Esophagus muscularis mucosa (tissue), 3 donors: Measurements from ENCODE around the gene RNF11.

Experiments
- EP300 ChIP-seq: sonication (generic); formaldehyde crosslinking; IDR thresholded peaks from one replicate; pipeline ENCODE4 v1.6.1; 2017; ENCODE audit warnings: antibody characterized with exemption
- TF ChIP-seq, protein P1 (sequence below), 3 experiments: fragments of 200-600 bp in 2 of 3; fragments of 450-650 bp in 1 of 3; sonication (generic) in 2 of 3; IDR thresholded peaks; one replicate each; pipeline ENCODE4 v1.5.1; 2017 to 2019; ENCODE audit warnings: antibody characterized with exemption in 3 of 3, mild to moderate bottlenecking in 2 of 3, moderate library complexity in 1 of 3

GRCh38 chr1:51320967-51321923, 85.2 kb downstream of the RNF11 start:
- TF ChIP-seq, protein P1, sequence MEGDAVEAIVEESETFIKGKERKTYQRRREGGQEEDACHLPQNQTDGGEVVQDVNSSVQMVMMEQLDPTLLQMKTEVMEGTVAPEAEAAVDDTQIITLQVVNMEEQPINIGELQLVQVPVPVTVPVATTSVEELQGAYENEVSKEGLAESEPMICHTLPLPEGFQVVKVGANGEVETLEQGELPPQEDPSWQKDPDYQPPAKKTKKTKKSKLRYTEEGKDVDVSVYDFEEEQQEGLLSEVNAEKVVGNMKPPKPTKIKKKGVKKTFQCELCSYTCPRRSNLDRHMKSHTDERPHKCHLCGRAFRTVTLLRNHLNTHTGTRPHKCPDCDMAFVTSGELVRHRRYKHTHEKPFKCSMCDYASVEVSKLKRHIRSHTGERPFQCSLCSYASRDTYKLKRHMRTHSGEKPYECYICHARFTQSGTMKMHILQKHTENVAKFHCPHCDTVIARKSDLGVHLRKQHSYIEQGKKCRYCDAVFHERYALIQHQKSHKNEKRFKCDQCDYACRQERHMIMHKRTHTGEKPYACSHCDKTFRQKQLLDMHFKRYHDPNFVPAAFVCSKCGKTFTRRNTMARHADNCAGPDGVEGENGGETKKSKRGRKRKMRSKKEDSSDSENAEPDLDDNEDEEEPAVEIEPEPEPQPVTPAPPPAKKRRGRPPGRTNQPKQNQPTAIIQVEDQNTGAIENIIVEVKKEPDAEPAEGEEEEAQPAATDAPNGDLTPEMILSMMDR (IDR thresholded peaks at IDR 0.05): no peak
- TF ChIP-seq EP300: no peak
